ENCODE data around the gene TMEM108. TPM values are rescaled to one million over a fixed set of nuclear protein-coding genes. Genes with fewer than 3 reads are reported as not detected.

TMEM108 gene
- polyA plus RNA-seq, 4 donors = 1.7 to 4.0 (median 2.6) TPM

GRCh38 chr3:133300102-133300501, 261.9 kb downstream of the TMEM108 start:
- DNase-seq (ENCODE audit: low read depth in 4 of 4, low spot score in 2 of 4) = no peak

- no peak for DNase-seq (ENCODE audit: low read depth in 4 of 4, low spot score in 2 of 4)
Observed at GRCh38 chr3:133301194-133301593, 263.0 kb downstream of the TMEM108 start.

GRCh38 chr3:133301731-133302130, 263.5 kb downstream of the TMEM108 start:
- no peak for DNase-seq (ENCODE audit: low read depth in 4 of 4, low spot score in 2 of 4)

- DNase-seq (ENCODE audit: low read depth in 4 of 4, low spot score in 2 of 4) = no peak
Observed at GRCh38 chr3:133303430-133303829, 265.2 kb downstream of the TMEM108 start.

- DNase-seq (ENCODE audit: low read depth in 4 of 4, low spot score in 2 of 4) = no peak
Observed at GRCh38 chr3:133317866-133318265, 279.7 kb downstream of the TMEM108 start.

- DNase-seq (ENCODE audit: low read depth in 4 of 4, low spot score in 2 of 4) = no peak
Observed at GRCh38 chr3:133328373-133328772, 290.2 kb downstream of the TMEM108 start.

GRCh38 chr3:133329626-133330025, 291.4 kb downstream of the TMEM108 start:
- DNase-seq (ENCODE audit: low read depth in 4 of 4, low spot score in 2 of 4) = no peak

- DNase-seq (ENCODE audit: low read depth in 4 of 4, low spot score in 2 of 4) = no peak
Observed at GRCh38 chr3:133330065-133330464, 291.9 kb downstream of the TMEM108 start.

- DNase-seq (ENCODE audit: low read depth in 4 of 4, low spot score in 2 of 4) = no peak
Observed at GRCh38 chr3:133330522-133330921, 292.3 kb downstream of the TMEM108 start.

GRCh38 chr3:133354721-133355120, 316.5 kb downstream of the TMEM108 start:
- DNase-seq (ENCODE audit: low read depth in 4 of 4, low spot score in 2 of 4) = no peak

GRCh38 chr3:133360476-133360875, 322.3 kb downstream of the TMEM108 start:
- no peak for DNase-seq (ENCODE audit: low read depth in 4 of 4, low spot score in 2 of 4)

- DNase-seq (ENCODE audit: low read depth in 4 of 4, low spot score in 2 of 4) = no peak
Observed at GRCh38 chr3:133361011-133361410, 322.8 kb downstream of the TMEM108 start.

- no peak for DNase-seq (ENCODE audit: low read depth in 4 of 4, low spot score in 2 of 4)
Observed at GRCh38 chr3:133361435-133361834, 323.2 kb downstream of the TMEM108 start.

- no peak for DNase-seq (ENCODE audit: low read depth in 4 of 4, low spot score in 2 of 4)
Observed at GRCh38 chr3:133362539-133362938, 324.3 kb downstream of the TMEM108 start.

GRCh38 chr3:133364704-133365103, 326.5 kb downstream of the TMEM108 start:
- no peak for DNase-seq (ENCODE audit: low read depth in 4 of 4, low spot score in 2 of 4)

GRCh38 chr3:133366921-133367320, 328.7 kb downstream of the TMEM108 start:
- DNase-seq (ENCODE audit: low read depth in 4 of 4, low spot score in 2 of 4) = no peak

- DNase-seq (ENCODE audit: low read depth in 4 of 4, low spot score in 2 of 4) = no peak
Observed at GRCh38 chr3:133367403-133367802, 329.2 kb downstream of the TMEM108 start.

GRCh38 chr3:133367956-133368355, 329.8 kb downstream of the TMEM108 start:
- DNase-seq (ENCODE audit: low read depth in 4 of 4, low spot score in 2 of 4) = no peak

GRCh38 chr3:133368371-133369067, 330.3 kb downstream of the TMEM108 start:
- no peak for DNase-seq (ENCODE audit: low read depth in 4 of 4, low spot score in 2 of 4)

GRCh38 chr3:133369068-133369440, 330.9 kb downstream of the TMEM108 start:
- no peak for DNase-seq (ENCODE audit: low read depth in 4 of 4, low spot score in 2 of 4)

- DNase-seq (ENCODE audit: low read depth in 4 of 4, low spot score in 2 of 4) = no peak
Observed at GRCh38 chr3:133371181-133371580, 333.0 kb downstream of the TMEM108 start.

- no peak for DNase-seq (ENCODE audit: low read depth in 4 of 4, low spot score in 2 of 4)
Observed at GRCh38 chr3:133371676-133372075, 333.5 kb downstream of the TMEM108 start.

Measured in left renal cortex interstitium (tissue), 4 donors.